SK-N-SH (cell line): ENCODE results near the gene HDAC4. TPM values are rescaled to one million over a fixed set of nuclear protein-coding genes. Genes with fewer than 3 reads are reported as not detected.

Source experiments
- CTCF ChIA-PET: fragments of 300-600, 350-600 bp; formaldehyde crosslinking; extraction: SDS; loops from one replicate; lab custom pipeline; 2021; lab: Yijun Ruan, JAX
- POLR2A ChIA-PET: fragments of 350-600 bp; sonication (Branson Sonifier 250); formaldehyde crosslinking; extraction: SDS; loops from one replicate; lab custom pipeline; 2020; ENCODE audit warnings: antibody characterized with exemption, inconsistent platforms; lab: Yijun Ruan, JAX
- DNase-seq: peaks from one replicate; pipeline ENCODE4 v3.0.0; 2012
- H2AFZ ChIP-seq: fragments of 200-600 bp; sonication (generic); 2 replicates; pipeline ENCODE4 v1.8.1; 2016; ENCODE audit warnings: antibody characterized with exemption, mild to moderate bottlenecking, low read depth
- H3F3A ChIP-seq: fragments of 200-600 bp; sonication (generic); replicated peaks from 2 replicates; pipeline ENCODE3; 2016; ENCODE audit warnings: antibody characterized with exemption, mild to moderate bottlenecking; ENCODE audit not compliant: insufficient read depth
- H3K27ac ChIP-seq, 2 experiments: fragments of 200-500 bp in 1 of 2; fragments of 200-600 bp in 1 of 2; sonication (Bioruptor generic) in 1 of 2; sonication (generic), shearing (Covaris generic) in 1 of 2; 2 replicates each; pipeline versions ENCODE4 v1.5.1 to v1.6.1; 2014 to 2016; ENCODE audit warnings: low read depth in 2 of 2, inconsistent platforms in 1 of 2, low read length in 1 of 2, mild to moderate bottlenecking in 1 of 2, mixed read lengths in 1 of 2
- H3K27me3 ChIP-seq: fragments of 200-600 bp; sonication (generic), shearing (Covaris generic); 2 replicates; pipeline ENCODE4 v1.6.1; 2016; ENCODE audit warnings: mixed run types; ENCODE audit not compliant: insufficient read depth
- H3K36me3 ChIP-seq, 2 experiments: fragments of 200-500 bp in 1 of 2; fragments of 200-600 bp in 1 of 2; sonication (Bioruptor generic) in 1 of 2; sonication (generic) in 1 of 2; replicated peaks in 1 of 2; 2 replicates each; pipeline versions ENCODE3 to v1.5.1; 2014 to 2016; ENCODE audit warnings: low read length in 1 of 2, mild to moderate bottlenecking in 1 of 2; ENCODE audit not compliant: insufficient read depth in 2 of 2, control insufficient read depth in 1 of 2
- H3K4me1 ChIP-seq, 2 experiments: fragments of 200-500 bp in 1 of 2; fragments of 200-600 bp in 1 of 2; sonication (Bioruptor generic) in 1 of 2; sonication (generic), shearing (Covaris generic) in 1 of 2; 2 replicates each; pipeline versions ENCODE4 v1.5.1 to v1.6.1; 2014 to 2016; ENCODE audit warnings: low read depth in 1 of 2, low read length in 1 of 2, mixed run types in 1 of 2; ENCODE audit not compliant: insufficient read depth in 2 of 2, control insufficient read depth in 1 of 2
- H3K4me2 ChIP-seq: fragments of 200-600 bp; sonication (generic), shearing (Covaris generic); 2 replicates; pipeline ENCODE4 v1.6.1; 2017; ENCODE audit warnings: mixed run types
- H3K4me3 ChIP-seq, 2 experiments: fragments of 200-500 bp in 1 of 2; fragments of 200-600 bp in 1 of 2; sonication (Bioruptor generic) in 1 of 2; sonication (generic), shearing (Covaris generic) in 1 of 2; 2 replicates each; pipeline versions ENCODE4 v1.5.1 to v1.8.1; 2014 to 2016; ENCODE audit warnings: low read depth in 2 of 2, inconsistent platforms in 1 of 2, low read length in 1 of 2, mild to moderate bottlenecking in 1 of 2, mixed read lengths in 1 of 2, moderate library complexity in 1 of 2
- H3K79me2 ChIP-seq: fragments of 200-600 bp; sonication (generic); 2 replicates; pipeline ENCODE4 v1.8.1; 2017; ENCODE audit warnings: mild to moderate bottlenecking; ENCODE audit not compliant: insufficient read depth
- H3K9ac ChIP-seq: fragments of 200-600 bp; sonication (generic); 2 replicates; pipeline ENCODE4 v1.6.1; 2017; ENCODE audit warnings: mixed run types
- H3K9me2 ChIP-seq: fragments of 200-600 bp; sonication (generic); 2 replicates; pipeline ENCODE4 v1.6.1; 2017; ENCODE audit warnings: mixed run types
- H3K9me3 ChIP-seq: fragments of 200-600 bp; sonication (generic); 2 replicates; pipeline ENCODE4 v1.6.1; 2017; ENCODE audit warnings: mixed run types, mild to moderate bottlenecking, moderate library complexity
- H4K20me1 ChIP-seq: fragments of 200-600 bp; sonication (generic); 2 replicates; pipeline ENCODE4 v1.6.1; 2017; ENCODE audit warnings: mild to moderate bottlenecking, mixed run types; ENCODE audit not compliant: insufficient read depth
- ELF1 ChIP-seq: IDR thresholded peaks from 2 replicates; pipeline ENCODE4 v1.4.0; 2012
- EP300 ChIP-seq, 2 experiments: IDR thresholded peaks; 2 replicates each; pipeline versions ENCODE4 v1.4.0 to v1.6.1; 2012; ENCODE audit warnings: borderline replicate concordance in 1 of 2, low read depth in 1 of 2, low read length in 1 of 2
- EZH2phosphoT487 ChIP-seq: fragments of 200-600 bp; sonication (generic); IDR thresholded peaks from 2 replicates; pipeline ENCODE4 v1.6.1; 2017; ENCODE audit warnings: low read depth, mixed run types, mild to moderate bottlenecking, antibody characterized with exemption, moderate library complexity, borderline replicate concordance
- FOXJ3 ChIP-seq: sonication (generic); formaldehyde crosslinking; IDR thresholded peaks from 2 replicates; pipeline ENCODE4 v1.5.1; 2020; ENCODE audit warnings: mild to moderate bottlenecking, missing genetic modification reagents
- GABPA ChIP-seq: IDR thresholded peaks from 2 replicates; pipeline ENCODE4 v1.4.0; 2012; ENCODE audit warnings: low read depth, mild to moderate bottlenecking
- GATA2 ChIP-seq: sonication (generic); formaldehyde crosslinking; IDR thresholded peaks from 2 replicates; pipeline ENCODE4 v1.5.0; 2020; ENCODE audit warnings: mild to moderate bottlenecking, missing genetic modification reagents
- MAX ChIP-seq: IDR thresholded peaks from 2 replicates; pipeline ENCODE4 v1.4.0; 2012; ENCODE audit warnings: low read depth
- MXI1 ChIP-seq: IDR thresholded peaks from 2 replicates; pipeline ENCODE4 v1.6.1; 2012; ENCODE audit warnings: mild to moderate bottlenecking, low read depth, low read length, improper control_type of control experiment
- NRF1 ChIP-seq: IDR thresholded peaks from 2 replicates; pipeline ENCODE4 v1.6.1; 2012; ENCODE audit warnings: low read depth, mild to moderate bottlenecking, low read length
- PBX3 ChIP-seq: IDR thresholded peaks from 2 replicates; pipeline ENCODE4; 2012
- RAD21 ChIP-seq: IDR thresholded peaks from 2 replicates; pipeline ENCODE4 v1.6.1; 2012; ENCODE audit warnings: mild to moderate bottlenecking, low read length
- RCOR1 ChIP-seq: fragments of 150-350 bp; IDR thresholded peaks from 2 replicates; pipeline ENCODE4 v1.6.1; 2017; ENCODE audit warnings: antibody characterized with exemption, low read length
- REST ChIP-seq: IDR thresholded peaks from 2 replicates; pipeline ENCODE4 v1.6.1; 2012; ENCODE audit warnings: mild to moderate bottlenecking, low read depth, low read length, moderate library complexity
- RFX5 ChIP-seq: IDR thresholded peaks from 2 replicates; pipeline ENCODE4 v1.6.1; 2012; ENCODE audit warnings: mild to moderate bottlenecking, improper control_type of control experiment, low read length
- RXRA ChIP-seq: IDR thresholded peaks from 2 replicates; pipeline ENCODE4 v1.4.0; 2012; ENCODE audit warnings: low read depth, mild to moderate bottlenecking, borderline replicate concordance
- SIN3A ChIP-seq: IDR thresholded peaks from 2 replicates; pipeline ENCODE4 v1.6.1; 2012; ENCODE audit warnings: low read depth, mild to moderate bottlenecking, low read length, moderate library complexity, borderline replicate concordance
- SMC3 ChIP-seq: IDR thresholded peaks from 2 replicates; pipeline ENCODE4 v1.6.1; 2012; ENCODE audit warnings: low read depth, low read length, improper control_type of control experiment
- TAF1 ChIP-seq: IDR thresholded peaks from 2 replicates; pipeline ENCODE4 v1.6.1; 2012; ENCODE audit warnings: low read depth, mild to moderate bottlenecking, low read length, moderate library complexity, borderline replicate concordance
- TCF12 ChIP-seq: IDR thresholded peaks from 2 replicates; pipeline ENCODE4 v1.4.0; 2012
- TEAD4 ChIP-seq: IDR thresholded peaks from 2 replicates; pipeline ENCODE4 v1.4.0; 2012; ENCODE audit warnings: mild to moderate bottlenecking, borderline replicate concordance; ENCODE audit not compliant: insufficient read depth
- ZBTB33 ChIP-seq: IDR thresholded peaks from 2 replicates; pipeline ENCODE4 v1.4.0; 2012; ENCODE audit warnings: low read depth, borderline replicate concordance
- WGBS: methylation state at CpG from one replicate; pipeline ENCODE4 v1.1.6; 2017; ENCODE audit warnings: low lambda C conversion rate; 5-methylcytosine and 5-hydroxymethylcytosine counted together
- polyA plus RNA-seq, 3 experiments: library from polyadenylated mRNA; depleted of rRNA; stranded (reverse); fragments of >200 nt; gene quantifications; 2 replicates each; pipeline ENCODE4 v1.2.3, GENCODE V29; 2012

HDAC4 gene
- polyA plus RNA-seq, 1 of the 3 experiments (the other 2 are of a cell fraction) = 5.5 TPM

- 68% methylated on average over 7 of the region's 8 CpGs for WGBS
- TF ChIP-seq EP300 (IDR thresholded peaks at IDR 0.05; ENCODE audit: borderline replicate concordance in 1 of 2, low read depth in 1 of 2, low read length in 1 of 2) (no peak), FOXJ3 (CRISPR knock-in tag) (no peak), PBX3 (no peak), MXI1 (no peak), RAD21 (no peak), RCOR1 (no peak), GATA2 (CRISPR knock-in tag) (no peak), RXRA (no peak), TAF1 (no peak), RFX5 (no peak), SIN3A (no peak), TEAD4 (no peak), EZH2phosphoT487 (no peak), TCF12 (no peak), MAX (no peak)
- Histone ChIP-seq H3K9me2 (no peaks in the 10 kb centered on the region), H3K4me1 (peaks cover 0 to 13% of the 10 kb centered on the region in 2 experiments; a peak in 1 of 4 replicates), H3K27me3 (no peaks in the 10 kb centered on the region), H3K27ac (no peak overlapping the region), H4K20me1 (no peaks in the 10 kb centered on the region), H3K79me2 (no peaks in the 10 kb centered on the region), H3K4me2 (no peak overlapping the region), H3K36me3 (no peaks in the 10 kb centered on the region), H3F3A (no peaks in the 10 kb centered on the region), H3K9ac (no peak overlapping the region), H2AFZ (no peak overlapping the region), H3K9me3 (no peaks in the 10 kb centered on the region), H3K4me3 (no peak overlapping the region)
- ChIA-PET CTCF (no interaction called here), POLR2A (no interaction called here)
- DNase-seq = no peak
These were observed 398.2 kb downstream of the HDAC4 start for GRCh38 chr2:239002591-239002953.

- Histone ChIP-seq H3K4me2 (no peak overlapping the region), H3K36me3 (no peaks in the 10 kb centered on the region), H3F3A (no peaks in the 10 kb centered on the region), H3K27ac (no peak overlapping the region), H3K4me3 (no peak overlapping the region), H3K79me2 (no peaks in the 10 kb centered on the region), H3K9ac (no peak overlapping the region), H3K4me1 (peaks cover 0 to 13% of the 10 kb centered on the region in 2 experiments; a peak in 1 of 4 replicates), H3K9me2 (no peaks in the 10 kb centered on the region), H3K27me3 (no peaks in the 10 kb centered on the region), H4K20me1 (no peaks in the 10 kb centered on the region), H3K9me3 (no peaks in the 10 kb centered on the region), H2AFZ (no peak overlapping the region)
- ChIA-PET POLR2A (no interaction called here), CTCF (interaction anchor here (1.0 kb wide), 1 partner anchor 19 kb away, joined by 3 read pairs; no protein-coding TSS in a partner anchor)
- WGBS = 46% methylated on average over 11 of the region's 14 CpGs
- DNase-seq = no peak
- TF ChIP-seq EP300 (IDR thresholded peaks at IDR 0.05; ENCODE audit: borderline replicate concordance in 1 of 2, low read depth in 1 of 2, low read length in 1 of 2) (no peak), PBX3 (no peak), SMC3 (no peak), REST (no peak), ELF1 (no peak), SIN3A (no peak), GABPA (no peak), NRF1 (no peak), RXRA (no peak), ZBTB33 (no peak)
These were observed 399.0 kb downstream of the HDAC4 start for GRCh38 chr2:239001794-239002193.
